ENCODE data around the gene KIAA0930.

DNA sequence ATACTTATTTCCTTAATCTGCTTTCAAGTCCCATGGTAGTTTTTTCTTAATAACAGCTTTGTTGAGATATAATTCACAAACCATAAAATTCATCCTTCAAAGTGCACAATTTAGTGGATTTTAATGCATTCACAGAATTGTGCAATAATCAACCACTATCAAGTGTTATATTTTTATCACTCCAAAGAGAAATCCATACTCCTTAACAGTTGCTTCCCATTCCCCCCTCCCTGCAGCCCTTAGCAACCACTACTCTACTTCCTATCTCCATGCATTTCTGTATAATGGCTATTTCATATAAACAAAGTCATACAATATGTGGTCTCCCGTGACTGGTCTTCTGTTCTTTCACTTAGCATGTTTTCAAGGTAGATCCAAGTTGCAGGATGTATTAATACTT, 95.8 kb downstream of the KIAA0930 start:
- TF ChIP-seq CTCF (IDR thresholded peaks at IDR 0.05) (no peak), ZFX (IDR thresholded peaks at IDR 0.05; ENCODE audit: borderline replicate concordance) (no peak)
